Measurements from ENCODE around the gene SLCO1B3. TPM values are rescaled to one million over a fixed set of nuclear protein-coding genes. Genes with fewer than 3 reads are reported as not detected.
"Not testable (repeated sequence)": the region's sequence is repeated elsewhere in the genome, so short reads cannot be mapped to it uniquely, and the experiment has no call there.

SLCO1B3 gene, protein sequence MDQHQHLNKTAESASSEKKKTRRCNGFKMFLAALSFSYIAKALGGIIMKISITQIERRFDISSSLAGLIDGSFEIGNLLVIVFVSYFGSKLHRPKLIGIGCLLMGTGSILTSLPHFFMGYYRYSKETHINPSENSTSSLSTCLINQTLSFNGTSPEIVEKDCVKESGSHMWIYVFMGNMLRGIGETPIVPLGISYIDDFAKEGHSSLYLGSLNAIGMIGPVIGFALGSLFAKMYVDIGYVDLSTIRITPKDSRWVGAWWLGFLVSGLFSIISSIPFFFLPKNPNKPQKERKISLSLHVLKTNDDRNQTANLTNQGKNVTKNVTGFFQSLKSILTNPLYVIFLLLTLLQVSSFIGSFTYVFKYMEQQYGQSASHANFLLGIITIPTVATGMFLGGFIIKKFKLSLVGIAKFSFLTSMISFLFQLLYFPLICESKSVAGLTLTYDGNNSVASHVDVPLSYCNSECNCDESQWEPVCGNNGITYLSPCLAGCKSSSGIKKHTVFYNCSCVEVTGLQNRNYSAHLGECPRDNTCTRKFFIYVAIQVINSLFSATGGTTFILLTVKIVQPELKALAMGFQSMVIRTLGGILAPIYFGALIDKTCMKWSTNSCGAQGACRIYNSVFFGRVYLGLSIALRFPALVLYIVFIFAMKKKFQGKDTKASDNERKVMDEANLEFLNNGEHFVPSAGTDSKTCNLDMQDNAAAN
- not detected for polyA plus RNA-seq (2013, experiment 1 of 4)
- polyA plus RNA-seq (2013, experiment 2 of 4): not detected
- not detected for polyA plus RNA-seq (2013, experiment 3 of 4)
- not detected for polyA plus RNA-seq (2013, experiment 4 of 4)

DNA sequence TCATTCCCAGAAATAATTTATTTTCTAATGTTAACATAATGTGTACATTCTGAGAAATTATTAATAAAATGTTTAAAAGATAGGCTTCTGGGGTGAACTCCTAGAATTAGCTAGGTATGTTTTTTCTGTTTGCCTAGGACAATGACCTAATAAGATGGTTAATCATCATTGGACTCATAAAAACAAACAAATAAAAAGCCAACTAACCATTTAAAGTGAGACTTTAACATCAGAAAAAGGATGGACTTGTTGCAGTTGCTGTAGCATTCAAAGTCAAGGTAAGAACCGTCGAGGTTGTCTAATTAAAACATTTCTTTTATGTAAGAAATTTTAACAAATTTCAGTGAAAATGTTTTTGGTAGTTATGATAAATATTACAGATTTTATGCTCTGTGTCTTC is at the start of gene SLCO1B3:
SLCO1B3 (plus strand) TSS at position 219 of the 400 bp plus-strand sequence. CDS start 5,034 bp downstream, outside the sequence.
- H3K36me3 ChIP-seq (ENCODE audit: control insufficient read depth, insufficient read depth, low read length): no peaks in the 10 kb centered on the region
- no peaks in the 10 kb centered on the region for H3K27me3 ChIP-seq (ENCODE audit: control insufficient read depth, insufficient read depth, low read length, poor library complexity, severe bottlenecking)
- 100% methylated on average over 2 of the region's 2 CpGs; no CpG with 5 or more reads in 1 of the 2 experiments for WGBS, 2 experiments
- no peak within 1 kb of the TSS for H3K27ac ChIP-seq (ENCODE audit: insufficient read depth, low read depth, low read length, poor library complexity, severe bottlenecking)
- no peaks in the 10 kb centered on the region for H3K9me3 ChIP-seq (ENCODE audit: control insufficient read depth, low read length)
- H3K4me1 ChIP-seq (ENCODE audit: control insufficient read depth, insufficient read depth, low read length): no peaks in the 10 kb centered on the region
- H3K4me3 ChIP-seq (ENCODE audit: insufficient read depth, low read depth, low read length): no peak within 1 kb of the TSS

GRCh38 chr12:20777420-20777819 is 33.1 kb upstream of the SLCO1B3 start:
- Histone ChIP-seq H3K4me3 (ENCODE audit: insufficient read depth, low read depth, low read length) (no peak overlapping the region), H3K27me3 (ENCODE audit: control insufficient read depth, insufficient read depth, low read length, poor library complexity, severe bottlenecking) (no peaks in the 10 kb centered on the region), H3K36me3 (ENCODE audit: control insufficient read depth, insufficient read depth, low read length) (no peaks in the 10 kb centered on the region), H3K9me3 (ENCODE audit: control insufficient read depth, low read length) (no peaks in the 10 kb centered on the region), H3K27ac (ENCODE audit: insufficient read depth, low read depth, low read length, poor library complexity, severe bottlenecking) (no peak overlapping the region), H3K4me1 (ENCODE audit: control insufficient read depth, insufficient read depth, low read length) (no peaks in the 10 kb centered on the region)
- 89 to 93% methylated on average over 20 of the region's 20 CpGs for WGBS, 2 experiments

GRCh38 chr12:20778969-20779368 is 31.5 kb upstream of the SLCO1B3 start:
- WGBS, 2 experiments: 100% methylated on average over 1 of the region's 2 CpGs; no CpG with 5 or more reads in 1 of the 2 experiments
- Histone ChIP-seq H3K9me3 (ENCODE audit: control insufficient read depth, low read length) (no peaks in the 10 kb centered on the region), H3K27me3 (ENCODE audit: control insufficient read depth, insufficient read depth, low read length, poor library complexity, severe bottlenecking) (no peaks in the 10 kb centered on the region)

GRCh38 chr12:20779971-20780370 is 30.5 kb upstream of the SLCO1B3 start:
- H3K9me3 ChIP-seq (ENCODE audit: control insufficient read depth, low read length); H3K27ac ChIP-seq (ENCODE audit: insufficient read depth, low read depth, low read length, poor library complexity, severe bottlenecking); H3K36me3 ChIP-seq (ENCODE audit: control insufficient read depth, insufficient read depth, low read length); H3K27me3 ChIP-seq (ENCODE audit: control insufficient read depth, insufficient read depth, low read length, poor library complexity, severe bottlenecking); H3K4me3 ChIP-seq (ENCODE audit: insufficient read depth, low read depth, low read length); H3K4me1 ChIP-seq (ENCODE audit: control insufficient read depth, insufficient read depth, low read length): not testable (repeated sequence)
- WGBS, 2 experiments: 92 to 96% methylated on average over 3 of the region's 3 CpGs

More at GRCh38 chr12:20778969-20779368, 31.5 kb upstream of the SLCO1B3 start:
- Histone ChIP-seq H3K4me1 (ENCODE audit: control insufficient read depth, insufficient read depth, low read length) (no peaks in the 10 kb centered on the region), H3K36me3 (ENCODE audit: control insufficient read depth, insufficient read depth, low read length) (no peaks in the 10 kb centered on the region), H3K4me3 (ENCODE audit: insufficient read depth, low read depth, low read length) (no peak overlapping the region), H3K27ac (ENCODE audit: insufficient read depth, low read depth, low read length, poor library complexity, severe bottlenecking) (no peak overlapping the region)

GRCh38 chr12:20783796-20784357 is 26.6 kb upstream of the SLCO1B3 start:
- H3K27ac ChIP-seq (ENCODE audit: insufficient read depth, low read depth, low read length, poor library complexity, severe bottlenecking); H3K9me3 ChIP-seq (ENCODE audit: control insufficient read depth, low read length); H3K27me3 ChIP-seq (ENCODE audit: control insufficient read depth, insufficient read depth, low read length, poor library complexity, severe bottlenecking); H3K4me1 ChIP-seq (ENCODE audit: control insufficient read depth, insufficient read depth, low read length); H3K36me3 ChIP-seq (ENCODE audit: control insufficient read depth, insufficient read depth, low read length); H3K4me3 ChIP-seq (ENCODE audit: insufficient read depth, low read depth, low read length): not testable (repeated sequence)
- 94 to 97% methylated on average over 12 to 13 of the region's 13 CpGs for WGBS, 2 experiments

- Histone ChIP-seq H3K4me3 (ENCODE audit: insufficient read depth, low read depth, low read length) (no peak overlapping the region), H3K36me3 (ENCODE audit: control insufficient read depth, insufficient read depth, low read length) (no peaks in the 10 kb centered on the region)
- 94 to 100% methylated on average over 1 of the region's 1 CpG for WGBS, 2 experiments
Measured at GRCh38 chr12:20792971-20793370, 17.5 kb upstream of the SLCO1B3 start.

GRCh38 chr12:20798554-20798953 is 12.0 kb upstream of the SLCO1B3 start:
- Histone ChIP-seq H3K9me3 (ENCODE audit: control insufficient read depth, low read length) (no peaks in the 10 kb centered on the region), H3K27me3 (ENCODE audit: control insufficient read depth, insufficient read depth, low read length, poor library complexity, severe bottlenecking) (no peaks in the 10 kb centered on the region), H3K4me3 (ENCODE audit: insufficient read depth, low read depth, low read length) (no peak overlapping the region), H3K4me1 (ENCODE audit: control insufficient read depth, insufficient read depth, low read length) (no peaks in the 10 kb centered on the region), H3K27ac (ENCODE audit: insufficient read depth, low read depth, low read length, poor library complexity, severe bottlenecking) (no peak overlapping the region), H3K36me3 (ENCODE audit: control insufficient read depth, insufficient read depth, low read length) (no peaks in the 10 kb centered on the region)
- 63 to 100% methylated on average over 1 of the region's 1 CpG for WGBS, 2 experiments

More at GRCh38 chr12:20792971-20793370, 17.5 kb upstream of the SLCO1B3 start:
- H3K9me3 ChIP-seq (ENCODE audit: control insufficient read depth, low read length): no peaks in the 10 kb centered on the region
- H3K27ac ChIP-seq (ENCODE audit: insufficient read depth, low read depth, low read length, poor library complexity, severe bottlenecking): no peak overlapping the region
- no peaks in the 10 kb centered on the region for H3K27me3 ChIP-seq (ENCODE audit: control insufficient read depth, insufficient read depth, low read length, poor library complexity, severe bottlenecking)
- no peaks in the 10 kb centered on the region for H3K4me1 ChIP-seq (ENCODE audit: control insufficient read depth, insufficient read depth, low read length)

GRCh38 chr12:20800160-20800559 is 10.3 kb upstream of the SLCO1B3 start:
- Histone ChIP-seq H3K36me3 (ENCODE audit: control insufficient read depth, insufficient read depth, low read length) (no peaks in the 10 kb centered on the region), H3K4me3 (ENCODE audit: insufficient read depth, low read depth, low read length) (no peak overlapping the region), H3K27ac (ENCODE audit: insufficient read depth, low read depth, low read length, poor library complexity, severe bottlenecking) (no peak overlapping the region), H3K27me3 (ENCODE audit: control insufficient read depth, insufficient read depth, low read length, poor library complexity, severe bottlenecking) (no peaks in the 10 kb centered on the region), H3K9me3 (ENCODE audit: control insufficient read depth, low read length) (no peaks in the 10 kb centered on the region), H3K4me1 (ENCODE audit: control insufficient read depth, insufficient read depth, low read length) (no peaks in the 10 kb centered on the region)
- WGBS, 2 experiments: 100% methylated on average over 1 of the region's 1 CpG; no CpG with 5 or more reads in 1 of the 2 experiments

DNA sequence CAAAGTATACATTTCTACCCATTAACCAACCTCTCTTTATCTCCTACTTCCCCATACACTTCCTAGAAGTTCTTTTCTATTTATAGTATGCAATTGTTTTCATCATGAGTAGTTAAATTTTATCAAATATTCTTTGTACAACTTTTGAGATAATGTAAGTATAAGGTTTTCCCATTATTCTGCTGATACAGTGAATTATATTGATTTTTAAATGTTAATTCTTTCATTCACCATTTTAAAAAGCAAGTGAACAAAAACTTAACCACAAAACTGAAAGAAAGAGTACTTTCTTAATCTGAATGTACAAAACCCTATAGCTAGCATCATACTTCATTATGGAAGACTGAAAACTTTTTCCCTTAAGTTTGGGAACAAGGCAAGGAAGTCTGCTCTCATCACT is 9.5 kb upstream of the SLCO1B3 start:
- H3K27me3 ChIP-seq (ENCODE audit: control insufficient read depth, insufficient read depth, low read length, poor library complexity, severe bottlenecking): no peaks in the 10 kb centered on the region
- H3K36me3 ChIP-seq (ENCODE audit: control insufficient read depth, insufficient read depth, low read length): no peaks in the 10 kb centered on the region
- no peaks in the 10 kb centered on the region for H3K9me3 ChIP-seq (ENCODE audit: control insufficient read depth, low read length)
- H3K27ac ChIP-seq (ENCODE audit: insufficient read depth, low read depth, low read length, poor library complexity, severe bottlenecking): no peak overlapping the region
- H3K4me1 ChIP-seq (ENCODE audit: control insufficient read depth, insufficient read depth, low read length): no peaks in the 10 kb centered on the region
- H3K4me3 ChIP-seq (ENCODE audit: insufficient read depth, low read depth, low read length): no peak overlapping the region

GRCh38 chr12:20805921-20806320 is 4.6 kb upstream of the SLCO1B3 start:
- Histone ChIP-seq H3K27me3 (ENCODE audit: control insufficient read depth, insufficient read depth, low read length, poor library complexity, severe bottlenecking) (no peaks in the 10 kb centered on the region), H3K4me1 (ENCODE audit: control insufficient read depth, insufficient read depth, low read length) (no peaks in the 10 kb centered on the region), H3K36me3 (ENCODE audit: control insufficient read depth, insufficient read depth, low read length) (no peaks in the 10 kb centered on the region), H3K9me3 (ENCODE audit: control insufficient read depth, low read length) (no peaks in the 10 kb centered on the region), H3K4me3 (ENCODE audit: insufficient read depth, low read depth, low read length) (no peak overlapping the region), H3K27ac (ENCODE audit: insufficient read depth, low read depth, low read length, poor library complexity, severe bottlenecking) (no peak overlapping the region)
- 94% methylated on average over 1 of the region's 1 CpG for WGBS, 2 experiments
